Epithelial cell of prostate (primary cell): ENCODE data around the gene GIPC2.

Experiments
- DNase-seq: peaks from one replicate; pipeline ENCODE4 v3.0.0-alpha.2; 2011; ENCODE audit warnings: low read depth, low spot score
- H3K27ac ChIP-seq: fragments of 450-650 bp; 2 replicates; pipeline ENCODE4 v1.5.1; 2017; ENCODE audit warnings: mild to moderate bottlenecking

GIPC2 gene

DNA sequence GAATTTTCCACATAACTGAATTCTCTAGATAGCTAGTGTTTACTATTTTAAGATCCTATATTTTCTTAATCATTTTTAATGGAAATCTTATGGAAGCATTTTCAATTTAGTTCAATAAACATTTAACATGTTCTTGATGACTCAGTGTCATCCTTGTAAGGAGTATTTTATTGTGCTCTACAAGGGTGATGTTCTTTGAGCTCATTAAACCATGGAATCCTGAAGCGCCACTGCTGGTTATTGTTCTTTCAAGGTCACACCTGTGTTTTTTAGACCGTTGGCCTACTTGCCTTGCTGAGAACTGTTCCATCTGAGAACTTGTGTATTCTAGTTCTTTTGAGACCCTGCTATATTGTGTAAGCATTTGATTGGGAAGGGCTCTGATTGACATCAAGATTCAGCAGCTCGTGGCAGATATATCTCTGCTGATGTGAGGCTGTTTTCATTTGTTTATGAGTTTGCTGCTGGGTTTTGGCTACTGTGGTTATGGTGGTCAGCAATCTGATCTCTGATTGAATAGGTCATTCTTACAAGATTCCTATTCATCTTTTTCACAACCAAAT, 132.0 kb downstream of the GIPC2 start:
- H3K27ac ChIP-seq = no peak overlapping the region
- DNase-seq = no peak

DNA sequence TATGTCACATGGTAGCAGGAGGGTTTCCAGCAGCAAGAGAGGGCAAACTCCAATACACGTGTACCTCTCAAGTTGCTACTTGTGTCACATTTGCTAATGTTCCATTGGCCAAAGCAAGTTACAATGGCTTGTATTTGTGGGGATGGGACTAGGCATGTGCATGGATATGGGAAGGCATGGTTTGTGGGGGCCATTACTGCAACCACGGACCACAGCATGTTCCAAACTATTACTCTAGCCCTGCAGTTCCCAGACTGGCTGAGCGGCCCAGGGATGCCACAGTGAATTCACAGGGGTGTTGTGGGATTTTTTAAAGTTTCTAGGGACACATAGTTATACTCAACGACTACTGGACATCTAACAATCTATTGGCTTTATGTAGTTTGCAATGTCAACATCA, 133.1 kb downstream of the GIPC2 start:
- no peak overlapping the region for H3K27ac ChIP-seq
- no peak for DNase-seq

DNA sequence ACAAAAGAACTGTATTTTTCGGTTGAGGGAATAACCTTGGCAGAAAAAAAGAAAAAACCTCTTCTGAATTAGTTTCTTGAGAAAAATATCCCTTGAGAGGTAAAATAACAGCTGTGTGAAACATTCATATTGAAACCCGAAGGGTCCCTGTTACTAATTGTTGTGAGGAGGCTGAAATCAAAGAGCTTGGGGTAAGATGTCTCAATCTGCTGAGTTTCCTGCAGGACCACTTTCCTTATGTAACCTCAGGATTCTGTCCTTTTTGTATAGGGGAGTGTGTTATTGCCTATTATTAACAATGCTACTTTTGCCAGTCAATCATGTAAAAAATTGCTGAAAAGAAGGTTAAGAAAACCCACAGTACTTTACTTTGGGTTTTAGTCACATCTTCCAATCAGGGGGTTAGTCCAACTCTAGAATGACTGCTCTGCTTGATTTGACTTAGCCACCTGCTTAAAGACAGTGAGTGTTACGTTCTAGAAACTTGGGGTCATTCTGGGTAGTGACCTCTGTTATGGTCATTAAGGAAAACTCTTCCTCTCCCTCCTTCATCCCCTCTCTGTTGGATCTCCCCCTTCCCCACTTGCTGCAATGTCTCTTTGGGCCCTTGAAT, 138.8 kb downstream of the GIPC2 start:
- DNase-seq = no peak
- no peak overlapping the region for H3K27ac ChIP-seq
